NAMALWA (cell line): ENCODE results near the gene VSTM2L.
"Not testable (repeated sequence)": the region's sequence is repeated elsewhere in the genome, so short reads cannot be mapped to it uniquely, and the experiment has no call there.

ENCODE experiments used
- DNase-seq: peaks from one replicate; pipeline ENCODE4 v3.0.0-alpha.2; 2015; ENCODE audit warnings: low spot score

VSTM2L gene, protein sequence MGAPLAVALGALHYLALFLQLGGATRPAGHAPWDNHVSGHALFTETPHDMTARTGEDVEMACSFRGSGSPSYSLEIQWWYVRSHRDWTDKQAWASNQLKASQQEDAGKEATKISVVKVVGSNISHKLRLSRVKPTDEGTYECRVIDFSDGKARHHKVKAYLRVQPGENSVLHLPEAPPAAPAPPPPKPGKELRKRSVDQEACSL

DNA sequence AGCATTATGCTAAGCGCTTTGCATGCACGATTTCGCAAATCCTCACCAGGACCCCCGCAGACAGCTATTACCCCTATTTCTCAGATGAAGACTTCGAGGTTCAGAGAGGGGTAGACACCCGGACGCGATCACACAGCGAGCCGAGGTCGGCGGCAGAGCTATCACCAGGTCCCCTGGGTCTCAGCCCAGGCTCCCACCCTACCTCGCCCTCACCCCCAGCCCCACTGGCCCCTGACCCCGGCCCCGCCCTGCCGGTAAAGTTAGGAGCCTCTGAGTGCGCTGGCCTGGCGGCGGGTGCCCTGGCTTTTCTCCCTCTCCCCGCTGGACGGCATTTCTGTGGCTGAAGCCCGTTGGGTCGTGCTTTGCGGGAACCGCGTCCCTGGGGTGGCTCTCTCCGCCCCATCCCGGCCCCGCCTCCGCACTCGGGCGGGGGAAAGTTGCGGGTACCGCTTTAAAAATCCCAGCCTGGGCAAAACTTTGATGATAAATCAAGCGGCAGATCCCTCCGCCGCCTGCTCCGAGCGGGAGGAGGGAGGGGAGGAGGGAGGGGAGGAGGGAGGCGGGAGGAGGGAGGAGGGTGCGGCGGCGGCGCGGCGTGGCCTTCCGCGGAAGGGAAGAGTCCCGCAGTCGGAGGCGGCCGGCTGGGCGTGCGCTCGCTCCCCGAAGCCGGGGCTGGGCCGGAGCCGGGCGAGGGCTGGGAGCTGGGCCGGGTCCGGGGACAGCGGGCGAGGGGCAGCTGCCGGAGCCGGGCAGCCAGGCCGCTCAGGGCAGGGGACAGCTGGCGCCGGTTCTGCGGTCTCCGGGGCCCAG is at the start of gene VSTM2L:
Gene VSTM2L, plus strand, starts transcription at position 624 of the 810 bp plus-strand sequence. CDS start 224 bp downstream, outside the sequence.
- no peak for DNase-seq

DNA sequence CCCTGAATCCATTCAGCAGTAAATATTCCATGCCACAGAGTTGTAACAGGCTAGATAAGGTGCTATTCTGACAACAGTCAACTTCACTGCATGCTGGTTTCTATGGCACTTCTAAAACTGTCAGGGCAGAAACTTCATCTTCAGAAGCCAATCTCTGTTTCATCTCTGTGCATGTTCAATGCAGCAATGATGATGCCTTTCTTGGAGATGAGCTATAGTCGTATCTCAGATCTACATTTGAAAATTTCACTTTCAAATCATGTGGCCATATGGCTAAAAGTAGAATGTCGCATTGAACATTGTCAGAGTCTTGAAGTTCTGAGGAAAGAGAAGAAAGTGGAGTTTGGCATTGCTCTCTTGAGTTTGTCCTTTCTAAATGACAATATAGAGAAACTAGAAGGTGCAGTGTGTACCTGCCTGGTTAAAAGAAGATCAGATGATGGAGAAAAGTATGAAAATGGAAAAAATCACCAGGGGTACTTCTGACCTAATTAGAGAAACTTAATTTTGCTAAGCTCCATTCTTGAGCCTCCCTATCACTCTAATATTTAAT is 49.0 kb upstream of the VSTM2L start:
- no peak for DNase-seq

DNA sequence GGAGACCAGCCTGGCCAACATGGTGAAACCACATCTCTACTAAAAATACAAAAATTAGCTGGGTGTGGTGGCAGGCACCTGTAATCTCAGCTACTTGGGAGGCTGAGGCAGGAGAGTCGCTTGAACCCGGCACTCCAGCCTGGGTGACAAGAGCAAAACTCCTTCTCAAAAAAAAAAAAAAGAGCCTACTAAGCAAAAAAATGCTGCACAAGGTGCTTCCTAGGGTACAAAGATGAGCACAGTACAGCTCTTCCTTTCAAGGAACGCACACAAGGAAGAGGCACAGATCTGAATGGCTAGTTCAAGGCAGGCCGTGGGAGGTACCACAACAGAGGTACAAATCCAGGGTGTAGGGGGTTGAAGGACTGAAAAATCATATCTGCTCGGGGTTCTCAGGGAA is 46.9 kb upstream of the VSTM2L start:
- DNase-seq = not testable (repeated sequence)

DNA sequence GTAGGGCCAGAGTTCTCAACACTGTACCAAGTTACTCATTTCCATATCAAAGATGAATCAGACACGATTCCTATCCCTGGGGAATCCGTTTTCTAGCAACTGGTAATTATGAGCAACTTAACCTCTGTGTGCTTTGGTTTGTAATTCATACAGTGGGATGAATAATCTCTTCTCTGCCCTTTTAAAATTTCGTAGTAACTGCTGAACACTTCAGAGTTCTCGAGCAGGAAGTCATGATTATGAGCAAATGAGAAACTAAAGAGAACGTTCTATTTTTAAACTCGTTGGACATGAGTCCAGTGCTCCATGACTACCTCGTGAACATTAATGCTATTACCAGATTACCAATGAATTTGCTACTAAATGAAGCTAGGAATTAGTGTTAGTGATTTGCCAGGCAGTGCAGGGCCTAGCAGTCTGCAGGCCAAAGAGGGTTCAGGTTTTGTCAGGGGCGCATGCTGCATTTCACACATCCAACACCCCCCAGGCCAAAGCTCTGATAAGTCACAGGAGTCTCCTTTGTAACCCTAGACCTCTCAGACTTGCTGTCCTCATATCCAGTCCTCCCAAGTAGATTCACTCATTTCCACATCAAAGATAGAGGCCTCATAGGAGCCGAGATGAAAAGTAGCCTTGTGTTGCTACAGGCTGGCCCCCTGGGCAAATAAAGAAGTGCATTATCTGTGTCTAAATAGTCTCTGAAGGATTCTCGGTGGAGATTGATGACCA is 45.8 kb upstream of the VSTM2L start:
- no peak for DNase-seq

DNA sequence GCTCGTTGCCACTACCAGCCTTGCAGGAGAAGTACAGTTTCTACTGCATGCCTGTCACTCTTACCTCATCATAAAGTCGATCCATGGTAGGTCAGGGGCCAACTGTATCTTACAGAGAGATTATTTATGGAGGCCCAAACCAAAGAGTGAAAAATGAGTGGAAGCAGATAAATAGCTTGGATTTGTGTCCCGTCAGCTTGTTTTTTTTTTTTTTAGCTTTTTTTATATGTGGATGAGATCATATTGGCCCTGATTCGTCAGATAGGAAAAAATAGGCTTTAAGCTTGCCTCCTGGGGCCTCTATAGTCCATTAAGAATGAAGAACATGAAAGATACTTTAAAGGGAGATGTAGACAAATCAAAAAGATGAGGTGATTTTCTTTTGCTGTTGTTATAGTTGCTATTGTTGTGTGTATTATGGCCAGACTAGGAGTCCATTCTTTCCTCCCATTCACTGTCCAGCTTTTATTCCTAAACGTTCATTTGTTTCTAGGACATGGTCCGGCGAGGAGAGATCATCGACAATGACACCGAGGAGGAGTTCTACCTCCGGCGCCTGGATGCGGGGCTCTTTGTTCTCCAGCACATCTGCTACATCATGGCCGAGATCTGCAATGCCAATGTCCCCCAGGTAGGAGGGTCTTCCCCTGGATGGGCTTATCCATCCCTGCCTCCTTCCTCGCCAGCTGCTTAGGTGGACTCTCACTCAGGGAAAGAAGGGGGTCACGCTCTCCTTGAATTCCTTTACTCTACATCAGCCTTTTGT is 43.3 kb upstream of the VSTM2L start:
- no peak for DNase-seq

DNA sequence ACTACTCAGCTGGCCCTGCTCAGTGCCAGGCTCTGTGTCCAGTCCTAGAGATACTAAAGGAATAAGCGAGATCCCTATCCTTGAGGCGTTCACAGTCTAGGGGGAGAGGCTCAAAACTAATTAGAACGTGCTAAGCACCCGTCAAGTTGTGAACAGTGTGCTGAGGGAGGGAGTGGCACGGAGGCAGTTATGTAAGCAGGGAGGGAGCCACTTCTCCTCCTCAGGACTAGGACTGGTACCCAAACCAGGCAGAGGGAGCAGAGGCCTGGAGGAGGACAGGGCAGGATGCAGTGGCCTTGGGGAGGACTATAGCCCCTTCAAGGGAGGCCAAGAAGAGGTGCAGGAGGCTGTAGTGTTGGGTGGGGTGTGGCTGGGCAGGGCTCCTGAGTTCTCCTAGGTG is 39.6 kb upstream of the VSTM2L start:
- no peak for DNase-seq

DNA sequence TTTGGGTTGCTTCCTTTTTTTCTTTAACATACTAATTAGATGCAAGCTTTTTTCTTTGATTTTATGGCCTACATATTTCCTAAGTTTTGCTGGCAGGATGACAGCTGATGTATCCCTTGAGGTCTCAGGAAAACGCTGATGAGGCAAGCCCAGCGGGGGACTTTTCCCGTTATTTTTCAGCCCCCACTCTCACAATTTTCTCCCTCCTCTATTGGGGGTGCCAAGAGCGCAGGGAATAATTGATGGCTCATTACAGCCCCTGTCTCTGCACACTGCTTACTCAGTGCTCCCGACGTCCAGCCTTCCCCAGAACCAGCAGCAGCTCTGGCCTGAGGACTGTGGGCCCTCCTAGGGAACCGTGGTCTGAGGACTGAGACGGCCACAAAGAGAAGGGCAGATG is 38.6 kb upstream of the VSTM2L start:
- DNase-seq = no peak

DNA sequence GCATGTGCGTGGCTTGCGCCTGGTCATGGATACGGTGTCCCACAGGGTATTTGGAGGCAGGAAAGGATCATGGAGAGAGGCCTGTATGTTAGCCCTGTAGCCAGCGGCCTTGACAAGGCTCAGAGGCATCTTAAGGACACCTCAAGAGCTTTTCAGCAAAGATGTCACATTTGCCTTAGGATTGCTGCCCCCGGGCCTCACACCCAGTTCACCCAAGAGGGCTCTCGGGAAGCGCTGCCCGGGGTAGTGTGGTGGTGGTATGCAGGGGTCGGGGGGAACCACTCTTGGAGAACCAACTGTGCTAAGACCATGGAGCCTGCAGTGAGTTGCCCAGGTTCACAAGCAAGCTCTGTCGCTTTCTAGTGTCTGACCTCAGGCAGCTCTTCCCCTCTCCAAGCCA is 36.9 kb upstream of the VSTM2L start:
- no peak for DNase-seq

DNA sequence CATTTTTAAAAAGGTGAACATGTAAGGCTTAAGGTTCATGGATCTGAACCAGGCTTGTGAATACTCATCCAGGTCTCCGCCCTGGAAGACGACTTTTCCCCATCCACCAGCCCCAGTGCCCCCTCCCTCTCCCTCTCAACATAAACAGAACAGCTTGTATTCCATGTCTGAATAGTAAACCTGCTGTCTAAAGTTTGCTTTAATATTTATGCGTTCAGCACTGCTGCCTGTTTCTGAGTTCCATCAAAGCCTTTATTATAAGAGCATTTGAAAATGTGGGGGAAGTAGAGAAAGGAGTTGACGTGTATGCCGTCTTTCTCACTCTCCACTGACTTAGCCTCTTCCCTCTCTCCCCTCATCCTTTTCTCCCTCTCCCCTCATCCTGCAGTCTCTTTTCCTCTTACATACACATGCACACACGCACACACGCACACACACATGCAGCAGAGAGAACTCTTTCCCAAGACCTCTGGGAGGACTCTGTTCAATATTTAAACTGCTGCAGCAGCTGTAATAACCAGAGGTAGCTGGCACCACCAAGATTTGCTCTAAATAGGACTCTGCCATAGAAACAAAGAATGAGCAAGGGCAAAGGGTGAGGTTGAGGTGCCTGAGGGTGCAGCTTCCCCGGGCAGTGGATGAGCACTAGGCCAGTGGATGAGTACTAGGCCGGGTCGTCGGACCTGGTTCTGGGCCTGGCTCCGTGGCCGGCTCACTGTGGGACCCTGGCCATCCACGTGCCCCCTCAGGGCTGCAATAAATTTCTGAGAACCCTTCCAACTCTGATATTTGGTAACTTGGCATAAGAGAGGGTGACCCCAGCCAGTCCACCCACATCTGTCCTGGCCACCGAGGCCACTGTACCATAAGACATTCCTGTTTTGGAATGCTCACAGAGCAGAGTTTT is 35.4 kb upstream of the VSTM2L start:
- no peak for DNase-seq

DNA sequence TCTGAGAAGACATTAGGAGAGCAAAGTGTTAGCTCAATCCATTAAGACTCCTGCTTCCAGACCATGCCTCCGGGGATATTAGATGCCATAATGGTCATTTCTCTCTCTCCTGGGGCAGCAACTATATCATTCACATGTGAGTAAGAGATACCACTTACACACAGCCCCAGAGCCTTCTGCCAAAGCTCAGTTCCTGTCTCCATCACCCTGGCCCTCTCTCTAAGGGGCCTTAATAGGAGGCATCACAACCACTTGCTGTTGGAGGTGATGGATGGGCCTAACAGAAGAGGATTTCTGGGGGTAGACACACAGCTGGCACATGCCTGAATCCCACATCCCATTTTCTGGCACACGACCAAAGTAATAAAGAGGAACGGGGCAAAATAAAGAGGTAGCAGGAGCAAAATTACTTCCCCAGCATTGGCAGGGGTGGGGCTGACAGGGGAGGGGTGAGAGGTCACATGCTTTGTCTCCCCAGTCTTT is 34.0 kb upstream of the VSTM2L start:
- no peak for DNase-seq

DNA sequence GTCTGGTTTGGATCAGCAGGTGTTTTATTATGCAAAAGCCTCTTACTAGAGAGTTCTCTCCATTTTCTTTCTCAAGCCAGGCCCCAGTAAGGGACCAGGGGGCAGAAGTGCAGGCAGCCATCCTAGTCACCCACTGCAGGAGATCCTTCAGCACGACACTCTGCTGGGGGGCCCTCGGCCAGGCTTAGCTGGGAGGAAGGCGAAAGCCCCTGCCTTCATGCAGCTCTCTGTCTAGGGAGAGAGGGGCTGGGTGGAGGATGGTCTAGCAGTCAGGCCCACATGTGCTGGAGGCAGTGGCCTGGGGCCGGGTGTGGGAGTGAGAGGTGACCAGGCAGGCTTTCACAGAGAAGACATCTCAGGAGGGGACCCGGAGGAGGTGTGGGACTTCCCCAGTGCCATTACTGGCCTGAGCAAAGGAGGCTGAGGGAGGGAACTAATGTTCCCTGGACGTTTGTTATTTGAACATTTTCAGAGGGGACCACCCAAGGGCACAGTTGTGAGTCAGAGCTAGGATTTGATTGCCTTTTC is 33.5 kb upstream of the VSTM2L start:
- DNase-seq = no peak

DNA sequence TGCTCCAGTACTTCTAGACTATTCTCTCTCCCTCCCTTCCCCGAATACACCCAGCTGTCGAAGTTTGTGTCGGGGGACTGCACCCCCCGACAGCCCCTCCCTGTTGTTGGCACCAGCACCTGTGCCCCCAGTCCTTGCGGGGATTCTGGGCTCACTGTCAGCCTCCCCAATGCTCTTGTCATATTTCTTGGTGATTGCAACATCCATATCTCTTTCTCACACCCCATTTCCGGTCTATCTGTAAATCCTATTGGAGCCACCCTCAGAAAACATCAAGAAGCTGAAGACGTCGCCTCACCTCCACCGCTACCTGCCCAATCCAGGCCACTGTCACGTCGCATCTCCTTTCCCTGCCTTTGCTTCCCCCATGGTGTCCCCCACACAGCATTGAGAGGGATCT is 32.6 kb upstream of the VSTM2L start:
- no peak for DNase-seq

DNA sequence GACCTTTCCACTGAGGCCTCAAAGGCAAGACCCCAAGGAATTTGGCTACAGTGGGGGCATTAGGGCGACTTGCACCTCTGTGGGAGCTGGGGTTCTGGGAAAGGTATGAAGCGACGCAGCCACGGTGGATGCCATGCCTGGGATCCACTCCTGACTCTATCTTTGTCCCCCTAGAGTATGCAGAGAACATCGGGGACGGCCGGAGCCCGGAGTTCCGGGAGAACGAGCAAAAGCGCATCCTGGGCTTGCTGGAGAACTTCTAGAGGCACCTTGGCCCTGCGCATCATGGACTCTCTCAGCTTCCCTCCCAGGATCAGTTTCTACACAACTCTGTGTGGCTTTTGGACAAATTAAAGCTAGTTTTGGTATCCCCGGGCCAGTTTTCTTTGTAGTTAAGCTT is 31.2 kb upstream of the VSTM2L start:
- DNase-seq = no peak

DNA sequence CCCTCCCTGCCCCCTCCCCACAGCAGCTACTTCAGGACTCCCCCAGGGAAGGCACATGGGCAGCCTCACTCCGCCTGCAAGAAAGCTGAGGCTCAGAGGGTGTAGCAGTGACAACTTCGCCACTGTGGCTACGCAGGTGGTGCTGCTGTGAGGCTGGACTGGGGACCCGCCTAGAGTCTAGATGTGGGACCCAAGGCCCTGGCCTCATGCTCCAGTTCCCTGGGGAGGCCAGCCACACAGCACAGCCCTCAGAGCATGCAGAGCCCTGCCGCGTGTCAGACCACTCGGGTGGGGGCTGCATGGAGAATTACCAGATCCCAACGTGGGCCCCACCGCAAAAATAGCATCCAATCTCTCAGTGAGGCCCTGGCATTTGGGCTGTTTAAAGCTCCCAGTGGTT is 30.8 kb upstream of the VSTM2L start:
- no peak for DNase-seq

DNA sequence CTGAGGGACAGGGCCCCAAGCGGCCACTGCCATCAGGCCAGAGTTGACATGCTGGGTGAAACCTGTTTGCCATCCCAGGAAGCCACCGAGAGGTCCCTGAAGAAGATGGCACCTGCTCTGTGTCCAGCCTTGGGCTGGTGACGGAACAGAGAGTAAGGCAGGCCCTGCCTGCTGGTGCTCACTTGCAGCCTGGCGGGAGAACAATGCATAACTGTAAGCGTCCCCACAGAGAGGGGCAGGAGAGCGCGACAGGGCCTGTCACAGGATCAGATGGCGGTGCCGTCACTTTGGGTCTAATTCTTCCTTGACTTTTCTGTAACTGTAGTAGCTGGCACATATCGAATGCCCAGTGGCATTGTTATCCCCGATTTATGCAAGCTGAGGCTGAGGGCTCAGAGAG is 29.0 kb upstream of the VSTM2L start:
- DNase-seq = no peak

DNA sequence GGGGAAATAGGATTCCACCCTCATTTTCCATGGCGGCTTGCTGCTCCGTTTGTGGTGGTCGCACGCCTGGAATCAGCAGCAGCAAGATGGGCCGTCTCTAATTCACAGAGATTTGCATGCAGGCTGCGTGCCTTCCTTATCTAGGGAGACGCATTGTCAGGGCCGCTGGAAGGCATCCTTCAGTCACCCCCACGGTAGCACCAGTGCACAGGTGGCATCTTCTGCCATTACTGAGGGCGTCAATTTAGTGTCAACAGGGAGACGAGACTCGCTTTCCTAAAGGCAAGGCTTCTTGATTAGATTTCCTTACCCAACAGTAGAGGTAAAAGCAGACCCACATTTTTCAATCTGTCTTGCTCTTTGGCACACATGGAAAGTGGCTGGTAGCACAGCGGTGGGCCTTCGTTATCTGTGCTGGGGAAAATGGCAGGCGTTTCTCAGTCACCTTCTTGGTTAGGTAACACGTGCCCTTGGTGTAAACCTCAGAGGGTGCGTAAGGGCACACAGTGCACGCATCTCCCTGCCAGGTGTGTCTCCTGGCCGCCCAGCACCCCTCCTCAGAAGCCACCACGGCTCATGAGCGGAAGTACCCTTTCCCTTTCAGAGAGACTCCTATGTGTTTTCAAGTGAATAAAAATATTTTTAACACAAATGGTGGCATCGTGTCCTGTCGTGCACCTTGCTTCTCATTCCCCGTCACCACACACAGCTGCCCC is 27.3 kb upstream of the VSTM2L start:
- DNase-seq = no peak

DNA sequence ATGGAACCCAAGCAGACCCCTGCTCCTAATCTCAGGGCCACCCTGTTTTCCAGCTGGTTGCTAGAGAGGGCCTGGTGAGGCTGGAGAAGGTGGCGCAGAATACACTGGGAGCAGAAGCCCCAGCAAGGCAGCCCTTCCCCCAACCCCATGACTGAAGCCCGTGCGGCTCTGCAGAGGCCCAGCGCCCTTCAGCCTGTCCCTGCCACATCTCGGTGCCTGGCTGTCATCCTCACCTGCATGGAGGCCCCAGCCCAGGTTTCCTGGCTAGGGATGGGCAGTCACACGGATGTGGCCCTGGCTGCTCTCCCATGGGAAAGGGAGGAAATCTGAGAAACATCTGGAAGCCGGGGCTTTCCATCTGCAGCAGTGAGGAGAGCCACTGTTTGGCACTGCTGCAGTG is 26.1 kb upstream of the VSTM2L start:
- no peak for DNase-seq

DNA sequence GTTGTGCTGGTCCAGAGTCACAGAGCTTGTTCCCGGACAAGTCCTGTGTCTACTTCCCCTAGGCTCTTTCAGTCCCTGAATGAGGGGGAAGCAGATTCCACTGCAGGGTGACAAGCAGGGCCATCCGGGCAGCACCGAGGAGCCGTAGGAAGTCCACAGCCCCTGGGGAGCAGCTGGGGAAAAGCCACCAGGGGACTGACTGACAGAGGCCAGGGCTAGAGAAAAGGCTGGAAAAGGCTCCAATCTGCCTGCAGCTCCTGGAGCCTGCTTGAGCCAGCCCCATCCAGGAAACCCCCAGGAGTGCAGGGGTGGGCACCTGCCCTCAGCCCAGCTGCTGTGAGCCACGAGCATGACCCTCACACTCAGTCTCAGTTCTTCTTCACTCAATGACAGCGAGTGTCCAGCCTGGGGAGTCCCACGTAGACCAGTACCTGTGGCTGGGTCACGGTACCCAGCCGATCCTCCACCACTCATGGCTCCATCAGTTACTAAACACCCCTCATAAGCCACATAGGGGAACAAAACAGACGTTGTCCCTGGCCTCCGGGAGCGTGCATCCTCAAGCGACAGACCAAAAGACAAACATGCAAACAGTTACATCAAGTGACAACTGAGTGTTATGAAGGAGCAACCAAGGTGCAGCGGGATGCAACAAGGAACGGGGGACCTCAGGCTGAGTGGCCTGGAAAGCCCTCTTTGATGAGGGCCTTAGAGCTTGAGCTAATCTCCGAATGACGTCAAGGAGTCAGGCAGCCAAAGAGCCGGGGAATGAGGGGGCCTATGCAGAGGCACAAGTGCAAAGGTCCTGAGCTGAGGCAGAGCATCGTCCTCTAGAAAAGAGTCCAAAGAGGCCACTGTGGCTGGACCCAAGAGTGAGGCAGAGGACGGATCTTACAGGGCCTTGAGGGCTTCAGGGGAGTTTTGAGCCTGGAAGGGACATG is 24.8 kb upstream of the VSTM2L start:
- DNase-seq = no peak
